PC-9 (cell line): ENCODE results near the gene HIRA.

Experiments used
- CTCF ChIP-seq: fragments of 200-600 bp; sonication (generic); conservative IDR thresholded peaks from 2 replicates; pipeline ENCODE4 v1.6.1; 2017; ENCODE audit warnings: mixed run types, antibody characterized with exemption, mild to moderate bottlenecking, moderate library complexity
- EZH2 ChIP-seq: fragments of 200-600 bp; sonication (generic); IDR thresholded peaks from 2 replicates; pipeline ENCODE4 v1.8.0; 2017; ENCODE audit warnings: antibody characterized with exemption, low read depth

GRCh38 chr22:19367763-19368367, 63.7 kb downstream of the HIRA start:
- TF ChIP-seq CTCF (no peak), EZH2 (no peak)
